ENCODE data around the gene SEMA3C. TPM values are rescaled to one million over a fixed set of nuclear protein-coding genes. Genes with fewer than 3 reads are reported as not detected.

Gene SEMA3C
- total and polyA plus RNA-seq, 8 donors, result 58.0 to 118 (median 95.0) TPM

- Histone ChIP-seq H3K9me3 (no peaks in the 10 kb centered on the region), H3K4me1 (peaks cover 0 to 21% of the 10 kb centered on the region in 2 donors), H3K27me3 (no peaks in the 10 kb centered on the region), H3K27ac (peak overlapping the region in 1 of 2 donors; percentile 74), H3K36me3 (no peaks in the 10 kb centered on the region), H3K4me3 (no peak overlapping the region)
- DNase-seq (no peak), ATAC-seq (no peak)
- TF ChIP-seq, protein P1, sequence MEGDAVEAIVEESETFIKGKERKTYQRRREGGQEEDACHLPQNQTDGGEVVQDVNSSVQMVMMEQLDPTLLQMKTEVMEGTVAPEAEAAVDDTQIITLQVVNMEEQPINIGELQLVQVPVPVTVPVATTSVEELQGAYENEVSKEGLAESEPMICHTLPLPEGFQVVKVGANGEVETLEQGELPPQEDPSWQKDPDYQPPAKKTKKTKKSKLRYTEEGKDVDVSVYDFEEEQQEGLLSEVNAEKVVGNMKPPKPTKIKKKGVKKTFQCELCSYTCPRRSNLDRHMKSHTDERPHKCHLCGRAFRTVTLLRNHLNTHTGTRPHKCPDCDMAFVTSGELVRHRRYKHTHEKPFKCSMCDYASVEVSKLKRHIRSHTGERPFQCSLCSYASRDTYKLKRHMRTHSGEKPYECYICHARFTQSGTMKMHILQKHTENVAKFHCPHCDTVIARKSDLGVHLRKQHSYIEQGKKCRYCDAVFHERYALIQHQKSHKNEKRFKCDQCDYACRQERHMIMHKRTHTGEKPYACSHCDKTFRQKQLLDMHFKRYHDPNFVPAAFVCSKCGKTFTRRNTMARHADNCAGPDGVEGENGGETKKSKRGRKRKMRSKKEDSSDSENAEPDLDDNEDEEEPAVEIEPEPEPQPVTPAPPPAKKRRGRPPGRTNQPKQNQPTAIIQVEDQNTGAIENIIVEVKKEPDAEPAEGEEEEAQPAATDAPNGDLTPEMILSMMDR (IDR thresholded peaks at IDR 0.05), result no peak
- intact Hi-C loops (cut with DNase I), result loop anchor here in 1 of 2 donors (10.0 kb wide), 1 partner anchor 757 kb away; no protein-coding TSS in a partner anchor
Measured at GRCh38 chr7:80708123-80708522, 210.7 kb downstream of the SEMA3C start.

DNA sequence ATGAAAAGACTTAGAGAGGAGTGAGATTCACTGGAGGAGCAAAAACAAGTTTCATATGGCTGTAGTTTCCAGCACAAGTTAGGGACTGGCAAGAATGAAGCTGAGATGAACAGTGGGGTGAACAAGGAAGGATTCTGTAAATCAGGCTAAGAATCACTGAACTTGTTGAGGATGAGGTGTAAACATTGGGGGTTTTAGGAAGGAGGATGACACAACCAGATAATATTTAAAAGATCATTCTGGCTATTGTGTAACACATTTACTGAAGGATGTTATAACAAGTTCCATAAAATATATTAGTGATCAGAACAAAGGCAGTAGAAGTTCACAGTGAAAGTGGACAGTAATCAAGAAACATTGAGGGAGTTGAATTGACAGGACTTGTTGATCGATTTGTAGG is 211.5 kb downstream of the SEMA3C start:
- H3K9me3 ChIP-seq, result no peaks in the 10 kb centered on the region
- no peak overlapping the region for H3K27ac ChIP-seq
- intact Hi-C loops (cut with DNase I), result loop anchor here in 1 of 2 donors (10.0 kb wide), 1 partner anchor 757 kb away; no protein-coding TSS in a partner anchor
- H3K36me3 ChIP-seq, result no peaks in the 10 kb centered on the region
- peaks cover 0 to 21% of the 10 kb centered on the region in 2 donors for H3K4me1 ChIP-seq
- no peak overlapping the region for H3K4me3 ChIP-seq
- DNase-seq, result no peak
- TF ChIP-seq, protein P1 (IDR thresholded peaks at IDR 0.05), result no peak
- ATAC-seq, result no peak
- peaks cover 0 to 3% of the 10 kb centered on the region in 2 donors for H3K27me3 ChIP-seq

DNA sequence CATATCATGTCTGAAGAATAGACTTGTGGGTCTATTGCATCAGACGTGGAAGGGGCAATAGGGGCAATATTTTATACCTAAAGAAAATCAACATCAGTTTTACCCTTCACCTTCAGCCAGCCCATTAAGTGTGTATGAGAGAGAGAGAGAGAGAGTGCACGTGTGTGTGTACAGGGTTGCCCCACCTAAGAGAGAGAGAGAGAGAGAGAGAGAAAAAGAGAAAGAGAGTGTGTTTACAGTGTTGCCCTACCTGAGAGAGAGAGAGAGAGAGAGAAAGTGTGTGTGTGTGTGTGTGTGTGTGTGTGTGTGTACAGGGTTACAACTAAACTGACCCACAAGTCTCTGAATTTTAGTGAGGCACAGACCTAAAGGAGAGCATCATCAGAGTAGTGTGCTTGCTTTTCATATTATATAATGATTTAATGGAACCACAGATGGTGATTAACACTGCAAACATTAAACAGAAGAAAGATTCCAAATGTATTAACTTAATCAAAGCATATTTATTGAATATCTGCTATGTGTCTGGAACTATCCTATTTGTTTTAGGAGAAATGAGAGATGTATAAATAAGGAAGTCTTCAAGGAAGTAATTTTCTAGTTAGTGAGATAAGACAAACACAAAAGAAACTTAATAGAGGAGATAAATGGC is 213.6 kb downstream of the SEMA3C start:
- peaks cover 0 to 6% of the 10 kb centered on the region in 2 donors for H3K27me3 ChIP-seq
- ATAC-seq (no peak), DNase-seq (no peak)
- no peaks in the 10 kb centered on the region for H3K9me3 ChIP-seq
- no peak overlapping the region for H3K27ac ChIP-seq
- intact Hi-C loops (cut with DNase I), result loop anchor here in 1 of 2 donors (10.0 kb wide), 1 partner anchor 760 kb away; no protein-coding TSS in a partner anchor
- H3K4me3 ChIP-seq, result no peak overlapping the region
- TF ChIP-seq, protein P1 (IDR thresholded peaks at IDR 0.05), result no peak
- peaks cover 0 to 23% of the 10 kb centered on the region in 2 donors for H3K4me1 ChIP-seq
- H3K36me3 ChIP-seq, result no peaks in the 10 kb centered on the region

DNA sequence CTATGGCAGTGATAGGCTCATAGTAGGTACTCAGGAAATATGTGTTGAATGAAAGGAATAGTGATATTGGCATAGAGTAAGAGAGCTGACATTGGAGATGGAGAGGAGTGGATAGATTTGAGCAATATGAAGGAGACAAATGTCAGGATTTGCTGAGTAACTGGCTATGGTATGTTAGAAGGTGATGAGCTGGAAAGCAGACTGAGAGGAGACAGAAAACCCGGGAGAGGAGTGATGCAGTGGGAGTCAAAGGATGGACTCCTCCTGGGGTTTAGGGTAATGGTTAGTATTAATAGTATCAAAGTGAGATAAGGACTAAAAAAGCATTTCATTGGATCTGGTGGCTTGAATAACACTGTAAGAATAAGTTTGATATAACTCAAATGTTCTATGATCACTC is 215.6 kb downstream of the SEMA3C start:
- no peaks in the 10 kb centered on the region for H3K9me3 ChIP-seq
- no peaks in the 10 kb centered on the region for H3K36me3 ChIP-seq
- intact Hi-C loops (cut with DNase I), result loop anchor here in 1 of 2 donors (10.0 kb wide), 1 partner anchor 762 kb away; no protein-coding TSS in a partner anchor
- DNase-seq (no peak), ATAC-seq (no peak)
- TF ChIP-seq, protein P1 (IDR thresholded peaks at IDR 0.05), result no peak
- H3K4me3 ChIP-seq, result no peak overlapping the region
- peaks cover 0 to 6% of the 10 kb centered on the region in 2 donors for H3K27me3 ChIP-seq
- H3K4me1 ChIP-seq, result peaks cover 7 to 28% of the 10 kb centered on the region in 2 donors
- H3K27ac ChIP-seq, result no peak overlapping the region

- Histone ChIP-seq H3K4me3 (no peak overlapping the region), H3K27me3 (peaks cover 0 to 6% of the 10 kb centered on the region in 2 donors), H3K27ac (peak overlapping the region in 1 of 2 donors; percentile 25), H3K9me3 (peaks cover 0 to 3% of the 10 kb centered on the region in 2 donors), H3K36me3 (no peaks in the 10 kb centered on the region), H3K4me1 (peaks cover 7 to 14% of the 10 kb centered on the region in 2 donors)
- DNase-seq (no peak), ATAC-seq (peak; percentile 85)
- TF ChIP-seq, protein P1 (IDR thresholded peaks at IDR 0.05), result no peak
- intact Hi-C loops (cut with DNase I), result loop anchor here (5.0 to 10.0 kb wide), 2 partner anchors 758 to 765 kb away; no protein-coding TSS in a partner anchor
Measured at GRCh38 chr7:80699721-80700256, 219.1 kb downstream of the SEMA3C start.

All from left lung (tissue), 10 donors.